Naive thymus-derived CD4-positive, alpha-beta T cell (primary cell): ENCODE measurements around the gene CCDC93. TPM values are rescaled to one million over a fixed set of nuclear protein-coding genes. Genes with fewer than 3 reads are reported as not detected.

ENCODE experiments used
- ATAC-seq: fragments of 150-1000 bp; cut with Tn5 transposase; 2 replicates; pipeline ENCODE4 v1.10.0; 2021; ENCODE audit warnings: mild to moderate bottlenecking, moderate library complexity
- CTCF ChIA-PET: fragments of 350-600 bp; sonication (Branson Sonifier 250); formaldehyde crosslinking; loops from one replicate; lab custom pipeline; 2021; ENCODE audit warnings: antibody characterized with exemption; lab: Charles Lee
- POLR2A ChIA-PET: fragments of 350-600 bp; sonication (Branson Sonifier 250); formaldehyde crosslinking; loops from one replicate; lab custom pipeline; 2021; ENCODE audit warnings: antibody characterized with exemption, inconsistent platforms; lab: Charles Lee
- DNase-seq, 9 donors: peaks; one replicate each; pipeline versions ENCODE4 v3.0.0 to v3.0.0-alpha.2; 2020 to 2022; ENCODE audit warnings: mixed read lengths in 1 of 9
- H3K27ac ChIP-seq: one replicate; pipeline ENCODE4 v1.7.0; 2013; ENCODE audit warnings: mild to moderate bottlenecking, low read depth, low read length, moderate library complexity
- H3K27me3 ChIP-seq, 2 donors: one replicate each; pipeline ENCODE4 v1.7.0; 2013; ENCODE audit warnings: low read length in 2 of 2, mild to moderate bottlenecking in 2 of 2, moderate library complexity in 2 of 2; ENCODE audit not compliant: control insufficient read depth in 2 of 2, insufficient read depth in 2 of 2
- H3K36me3 ChIP-seq, 3 experiments: 1 replicate in 2 of 3; 2 replicates in 1 of 3; pipeline ENCODE4 v1.7.0; 2013; ENCODE audit warnings: low read length in 3 of 3, mild to moderate bottlenecking in 3 of 3, moderate library complexity in 1 of 3; ENCODE audit not compliant: insufficient read depth in 3 of 3, control insufficient read depth in 2 of 3
- H3K4me1 ChIP-seq, 2 donors: one replicate each; pipeline ENCODE4 v1.7.0; 2013; ENCODE audit warnings: low read length in 2 of 2, mild to moderate bottlenecking in 2 of 2, moderate library complexity in 1 of 2; ENCODE audit not compliant: control insufficient read depth in 2 of 2, insufficient read depth in 2 of 2
- H3K4me3 ChIP-seq: 2 replicates; pipeline ENCODE4 v1.7.0; 2013; ENCODE audit warnings: mild to moderate bottlenecking, low read length
- H3K9me3 ChIP-seq, 3 experiments: 1 replicate in 2 of 3; 2 replicates in 1 of 3; pipeline ENCODE4 v1.7.0; 2013; ENCODE audit warnings: low read length in 3 of 3; ENCODE audit not compliant: control insufficient read depth in 2 of 3
- H3K27ac Mint-ChIP-seq, 9 donors: one replicate each; pipeline ENCODE4 v1.8.0; 2020 to 2022; ENCODE audit warnings: mixed read lengths in 9 of 9, mild to moderate bottlenecking in 8 of 9, moderate library complexity in 5 of 9, inconsistent platforms in 2 of 9
- H3K27me3 Mint-ChIP-seq, 5 donors: one replicate each; pipeline ENCODE4 v1.8.0; 2021 to 2022; ENCODE audit warnings: mixed read lengths in 5 of 5, mild to moderate bottlenecking in 1 of 5
- H3K36me3 Mint-ChIP-seq, 5 donors: one replicate each; pipeline ENCODE4 v1.8.0; 2020 to 2022; ENCODE audit warnings: mixed read lengths in 5 of 5, mild to moderate bottlenecking in 3 of 5, inconsistent platforms in 1 of 5
- H3K4me1 Mint-ChIP-seq, 7 donors: one replicate each; pipeline ENCODE4 v1.8.0; 2020 to 2022; ENCODE audit warnings: mixed read lengths in 7 of 7, mild to moderate bottlenecking in 3 of 7, inconsistent platforms in 1 of 7
- H3K4me3 Mint-ChIP-seq, 10 donors: one replicate each; pipeline ENCODE4 v1.8.0; 2020 to 2022; ENCODE audit warnings: mild to moderate bottlenecking in 10 of 10, mixed read lengths in 10 of 10, moderate library complexity in 6 of 10, inconsistent platforms in 2 of 10
- H3K9me3 Mint-ChIP-seq, 11 donors: one replicate each; pipeline ENCODE4 v1.8.0; 2020 to 2022; ENCODE audit warnings: mixed read lengths in 11 of 11, mild to moderate bottlenecking in 4 of 11, inconsistent platforms in 1 of 11, moderate library complexity in 1 of 11
- intact Hi-C, 2 donors: fragments of 100-400 bp; cut with micrococcal nuclease; formaldehyde crosslinking; loops; one replicate each; pipeline ENCODE4 v1.15.1; 2023
- polyA plus RNA-seq, 2 donors: library from polyadenylated mRNA; unstranded; fragments of 300-500 nt; fragmentation: Illumina TruSeq; gene quantifications; one replicate each; pipeline ENCODE4 v1.2.3, GENCODE V29; 2021
- total RNA-seq, 6 experiments: library from RNA in 5 of 6; stranded (reverse) in 5 of 6; gene quantifications; 1 replicate in 5 of 6; 2 replicates in 1 of 6; pipeline ENCODE4 v1.2.3 and lab custom pipeline; 2021 to 2026

The CCDC93 gene
- total and polyA plus RNA-seq, 7 experiments from 2014 or later = 5.9 to 73.9 (median 47.9) TPM

- H3K27me3 Mint-ChIP-seq = no peaks in the 10 kb centered on the region
- H3K4me1 ChIP-seq = no peaks in the 10 kb centered on the region
- H3K27ac ChIP-seq = no peak overlapping the region
- DNase-seq = no peak
- ChIA-PET POLR2A (no interaction called here), CTCF (interaction anchor here (1.8 kb wide), 1 partner anchor 22 kb away, joined by 6 read pairs; no protein-coding TSS in a partner anchor)
- H3K36me3 ChIP-seq = peaks cover 0 to 69% (median 0%) of the 10 kb centered on the region in 3 experiments
- H3K4me3 Mint-ChIP-seq = no peak overlapping the region
- H3K9me3 ChIP-seq = no peaks in the 10 kb centered on the region
- peaks cover 0 to 27% (median 6%) of the 10 kb centered on the region in 7 donors for H3K4me1 Mint-ChIP-seq
- intact Hi-C loops = no loop called here
- no peak for ATAC-seq
- H3K27me3 ChIP-seq = no peaks in the 10 kb centered on the region
- peaks cover 13 to 62% (median 27%) of the 10 kb centered on the region in 5 donors for H3K36me3 Mint-ChIP-seq
- H3K9me3 Mint-ChIP-seq = no peaks in the 10 kb centered on the region
- H3K27ac Mint-ChIP-seq = no peak overlapping the region
- no peak overlapping the region for H3K4me3 ChIP-seq
Observed at GRCh38 chr2:117981810-117982209, 32.1 kb downstream of the CCDC93 start.

DNA sequence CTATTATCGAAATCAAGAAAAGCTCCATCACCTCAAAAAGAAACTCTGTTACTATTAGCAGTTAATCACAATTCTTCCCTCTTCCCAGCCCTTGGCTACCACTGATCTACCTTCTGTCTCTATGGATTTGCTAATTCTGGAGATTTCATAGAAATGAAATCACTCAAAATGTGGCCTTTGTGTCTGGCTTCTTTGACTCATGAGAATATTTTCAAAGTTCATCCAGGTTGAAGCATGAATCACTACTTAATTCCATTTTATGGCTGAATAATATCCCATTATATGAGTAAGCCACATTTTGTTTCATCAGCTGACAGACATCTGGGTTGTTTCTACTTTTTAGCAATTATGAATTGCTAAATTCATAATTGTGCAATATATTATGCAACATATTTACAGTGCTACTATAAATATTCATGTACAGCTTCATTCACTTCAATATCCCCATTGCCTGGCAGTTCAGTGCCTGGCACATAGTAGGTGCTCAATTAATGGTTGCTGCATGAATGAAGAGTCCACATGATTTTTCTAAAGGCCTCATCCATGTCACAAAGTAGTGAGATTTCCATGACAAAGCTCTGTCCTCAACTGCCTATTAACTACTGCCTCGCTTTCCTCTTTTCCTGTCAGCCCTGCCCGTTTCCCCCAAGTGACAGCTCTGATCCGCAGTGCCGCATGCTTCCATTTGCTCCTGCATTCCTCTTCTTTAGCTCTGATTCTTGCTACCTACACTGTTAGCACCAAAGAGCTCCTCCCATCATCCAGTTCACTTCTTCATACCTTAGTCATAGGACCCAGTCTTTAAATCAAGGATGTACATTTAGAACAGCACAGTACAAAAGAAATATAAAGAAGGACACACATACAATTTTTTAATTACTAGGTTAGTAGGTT is 32.8 kb downstream of the CCDC93 start:
- H3K27ac Mint-ChIP-seq = peak overlapping the region in 2 of 9 donors; percentile 43 to 88
- H3K9me3 Mint-ChIP-seq = no peaks in the 10 kb centered on the region
- H3K36me3 Mint-ChIP-seq = peaks cover 13 to 59% (median 27%) of the 10 kb centered on the region in 5 donors
- Histone ChIP-seq H3K4me3 (no peak overlapping the region), H3K27ac (no peak overlapping the region), H3K9me3 (no peaks in the 10 kb centered on the region), H3K27me3 (no peaks in the 10 kb centered on the region), H3K36me3 (peaks cover 0 to 69% (median under 1%) of the 10 kb centered on the region in 3 experiments), H3K4me1 (no peaks in the 10 kb centered on the region)
- ATAC-seq = peak; percentile 74
- intact Hi-C loops = no loop called here
- no peak overlapping the region for H3K4me3 Mint-ChIP-seq
- H3K27me3 Mint-ChIP-seq = no peaks in the 10 kb centered on the region
- H3K4me1 Mint-ChIP-seq = peaks cover 0 to 27% (median 6%) of the 10 kb centered on the region in 7 donors
- no peak for DNase-seq
- ChIA-PET POLR2A (no interaction called here), CTCF (interaction anchor here (1.8 kb wide), 1 partner anchor 22 kb away, joined by 6 read pairs; no protein-coding TSS in a partner anchor)

GRCh38 chr2:117979911-117980701 is 33.8 kb downstream of the CCDC93 start:
- no peak overlapping the region for H3K4me3 Mint-ChIP-seq
- H3K36me3 Mint-ChIP-seq = peaks cover 13 to 64% (median 27%) of the 10 kb centered on the region in 5 donors
- H3K27ac ChIP-seq = no peak overlapping the region
- H3K9me3 ChIP-seq = no peaks in the 10 kb centered on the region
- H3K27me3 Mint-ChIP-seq = no peaks in the 10 kb centered on the region
- H3K36me3 ChIP-seq = peaks cover 0 to 72% (median 4%) of the 10 kb centered on the region in 3 experiments
- H3K27me3 ChIP-seq = no peaks in the 10 kb centered on the region
- intact Hi-C loops = no loop called here
- ChIA-PET POLR2A (no interaction called here), CTCF (interaction anchor here (1.8 kb wide), 1 partner anchor 23 kb away, joined by 6 read pairs; no protein-coding TSS in a partner anchor)
- DNase-seq = no peak
- no peak overlapping the region for H3K4me3 ChIP-seq
- no peaks in the 10 kb centered on the region for H3K4me1 ChIP-seq
- H3K4me1 Mint-ChIP-seq = peaks cover 0 to 27% (median 6%) of the 10 kb centered on the region in 7 donors
- H3K27ac Mint-ChIP-seq = peak overlapping the region in 1 of 9 donors; percentile 41
- H3K9me3 Mint-ChIP-seq = no peaks in the 10 kb centered on the region
- peak; percentile 12 for ATAC-seq

- intact Hi-C loops = no loop called here
- no peaks in the 10 kb centered on the region for H3K9me3 ChIP-seq
- DNase-seq = no peak
- Mint-ChIP-seq H3K36me3 (peaks cover 15 to 67% (median 35%) of the 10 kb centered on the region in 5 donors), H3K27ac (no peak overlapping the region), H3K9me3 (no peaks in the 10 kb centered on the region), H3K4me3 (no peak overlapping the region), H3K4me1 (peaks cover 0 to 15% (median 4%) of the 10 kb centered on the region in 7 donors), H3K27me3 (no peaks in the 10 kb centered on the region)
- H3K36me3 ChIP-seq = peaks cover 3 to 77% (median 16%) of the 10 kb centered on the region in 3 experiments
- POLR2A ChIA-PET = no interaction called here
- H3K27me3 ChIP-seq = no peaks in the 10 kb centered on the region
- H3K4me3 ChIP-seq = no peak overlapping the region
- H3K4me1 ChIP-seq = no peaks in the 10 kb centered on the region
- H3K27ac ChIP-seq = no peak overlapping the region
- CTCF ChIA-PET = no interaction called here
- ATAC-seq = no peak
Observed at GRCh38 chr2:117977696-117978095, 36.2 kb downstream of the CCDC93 start.

GRCh38 chr2:117976581-117976980 is 37.3 kb downstream of the CCDC93 start:
- no peak overlapping the region for H3K27ac ChIP-seq
- H3K4me3 Mint-ChIP-seq = no peak overlapping the region
- peaks cover 7 to 84% (median 16%) of the 10 kb centered on the region in 3 experiments for H3K36me3 ChIP-seq
- POLR2A ChIA-PET = no interaction called here
- H3K27me3 ChIP-seq = no peaks in the 10 kb centered on the region
- H3K4me1 ChIP-seq = no peaks in the 10 kb centered on the region
- peaks cover 19 to 65% (median 43%) of the 10 kb centered on the region in 5 donors for H3K36me3 Mint-ChIP-seq
- no peaks in the 10 kb centered on the region for H3K9me3 Mint-ChIP-seq
- H3K9me3 ChIP-seq = no peaks in the 10 kb centered on the region
- no peak for DNase-seq
- no peaks in the 10 kb centered on the region for H3K27me3 Mint-ChIP-seq
- CTCF ChIA-PET = interaction anchor here (1.1 kb wide), 1 partner anchor 28 kb away, joined by 3 read pairs; no protein-coding TSS in a partner anchor
- H3K4me1 Mint-ChIP-seq = peaks cover 0 to 18% (median 4%) of the 10 kb centered on the region in 7 donors
- intact Hi-C loops = no loop called here
- no peak overlapping the region for H3K4me3 ChIP-seq
- no peak for ATAC-seq
- no peak overlapping the region for H3K27ac Mint-ChIP-seq

- Mint-ChIP-seq H3K36me3 (peaks cover 21 to 73% (median 43%) of the 10 kb centered on the region in 5 donors), H3K27ac (no peak overlapping the region), H3K27me3 (no peaks in the 10 kb centered on the region), H3K4me1 (peaks cover 0 to 10% (median 3%) of the 10 kb centered on the region in 7 donors), H3K9me3 (no peaks in the 10 kb centered on the region), H3K4me3 (no peak overlapping the region)
- intact Hi-C loops = no loop called here
- POLR2A ChIA-PET = no interaction called here
- CTCF ChIA-PET = no interaction called here
- ATAC-seq (no peak), DNase-seq (no peak)
- Histone ChIP-seq H3K4me3 (no peak overlapping the region), H3K27me3 (no peaks in the 10 kb centered on the region), H3K27ac (no peak overlapping the region), H3K36me3 (peaks cover 13 to 89% (median 21%) of the 10 kb centered on the region in 3 experiments), H3K4me1 (no peaks in the 10 kb centered on the region), H3K9me3 (no peaks in the 10 kb centered on the region)
Observed at GRCh38 chr2:117973498-117974082, 40.3 kb downstream of the CCDC93 start.
